ENCODE data around the gene NACA.

DNA sequence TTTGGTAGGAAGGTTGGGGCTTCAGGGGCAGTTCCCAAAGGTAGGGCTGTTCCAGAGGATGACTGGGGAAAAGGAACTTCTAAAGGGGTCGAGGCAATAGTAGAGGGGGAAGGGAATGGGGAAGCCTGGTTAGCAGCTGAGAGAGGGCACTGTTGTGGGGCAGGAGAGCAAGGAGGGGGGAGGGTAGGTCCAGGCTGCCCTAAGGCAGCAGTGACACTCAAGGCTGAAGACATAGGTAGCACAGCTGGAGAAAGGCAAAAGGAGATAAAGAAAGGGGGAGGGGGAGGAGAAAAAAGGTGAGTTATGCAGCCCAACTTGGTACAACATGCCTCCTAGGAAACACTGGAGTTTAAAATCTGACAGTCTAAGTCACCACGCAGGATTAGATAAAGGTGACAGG lies 3.9 kb downstream of the NACA start:
- TF ChIP-seq, protein P1, sequence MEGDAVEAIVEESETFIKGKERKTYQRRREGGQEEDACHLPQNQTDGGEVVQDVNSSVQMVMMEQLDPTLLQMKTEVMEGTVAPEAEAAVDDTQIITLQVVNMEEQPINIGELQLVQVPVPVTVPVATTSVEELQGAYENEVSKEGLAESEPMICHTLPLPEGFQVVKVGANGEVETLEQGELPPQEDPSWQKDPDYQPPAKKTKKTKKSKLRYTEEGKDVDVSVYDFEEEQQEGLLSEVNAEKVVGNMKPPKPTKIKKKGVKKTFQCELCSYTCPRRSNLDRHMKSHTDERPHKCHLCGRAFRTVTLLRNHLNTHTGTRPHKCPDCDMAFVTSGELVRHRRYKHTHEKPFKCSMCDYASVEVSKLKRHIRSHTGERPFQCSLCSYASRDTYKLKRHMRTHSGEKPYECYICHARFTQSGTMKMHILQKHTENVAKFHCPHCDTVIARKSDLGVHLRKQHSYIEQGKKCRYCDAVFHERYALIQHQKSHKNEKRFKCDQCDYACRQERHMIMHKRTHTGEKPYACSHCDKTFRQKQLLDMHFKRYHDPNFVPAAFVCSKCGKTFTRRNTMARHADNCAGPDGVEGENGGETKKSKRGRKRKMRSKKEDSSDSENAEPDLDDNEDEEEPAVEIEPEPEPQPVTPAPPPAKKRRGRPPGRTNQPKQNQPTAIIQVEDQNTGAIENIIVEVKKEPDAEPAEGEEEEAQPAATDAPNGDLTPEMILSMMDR (IDR thresholded peaks at IDR 0.05; ENCODE audit: low read depth, low read length), result no peak
- no peak for TF ChIP-seq EZH2phosphoT487 (IDR thresholded peaks at IDR 0.05; ENCODE audit: low read depth)

Measured in OCI-LY3 (cell line).